NCI-H2171 treated with DMSO at 0.1 percent for 48 hours (cell line): ENCODE data around the gene RPN2.

Experiments used
- DNase-seq: peaks from one replicate; lab custom pipeline; 2025; lab: John Stamatoyannopoulos, UW

Gene RPN2

DNA sequence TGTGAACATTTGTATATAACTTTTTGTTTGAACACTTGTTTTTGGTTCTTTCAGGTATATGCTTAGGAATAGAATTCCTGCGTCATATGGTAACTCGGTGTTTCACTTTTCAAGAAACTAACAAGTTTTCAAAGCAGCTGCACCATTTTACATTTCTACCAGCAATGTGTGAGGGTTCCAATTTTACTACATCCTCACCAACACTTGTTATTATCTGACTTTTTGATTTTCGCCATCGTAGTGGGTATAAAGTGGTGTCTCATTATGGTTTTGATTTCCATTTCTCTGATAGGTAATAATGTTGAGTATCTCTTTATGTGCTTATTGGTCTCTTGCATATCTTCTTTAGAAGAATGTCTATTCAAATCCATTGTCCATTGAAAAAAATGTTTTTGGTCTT lies 39.8 kb downstream of the RPN2 start:
- no peak for DNase-seq

DNA sequence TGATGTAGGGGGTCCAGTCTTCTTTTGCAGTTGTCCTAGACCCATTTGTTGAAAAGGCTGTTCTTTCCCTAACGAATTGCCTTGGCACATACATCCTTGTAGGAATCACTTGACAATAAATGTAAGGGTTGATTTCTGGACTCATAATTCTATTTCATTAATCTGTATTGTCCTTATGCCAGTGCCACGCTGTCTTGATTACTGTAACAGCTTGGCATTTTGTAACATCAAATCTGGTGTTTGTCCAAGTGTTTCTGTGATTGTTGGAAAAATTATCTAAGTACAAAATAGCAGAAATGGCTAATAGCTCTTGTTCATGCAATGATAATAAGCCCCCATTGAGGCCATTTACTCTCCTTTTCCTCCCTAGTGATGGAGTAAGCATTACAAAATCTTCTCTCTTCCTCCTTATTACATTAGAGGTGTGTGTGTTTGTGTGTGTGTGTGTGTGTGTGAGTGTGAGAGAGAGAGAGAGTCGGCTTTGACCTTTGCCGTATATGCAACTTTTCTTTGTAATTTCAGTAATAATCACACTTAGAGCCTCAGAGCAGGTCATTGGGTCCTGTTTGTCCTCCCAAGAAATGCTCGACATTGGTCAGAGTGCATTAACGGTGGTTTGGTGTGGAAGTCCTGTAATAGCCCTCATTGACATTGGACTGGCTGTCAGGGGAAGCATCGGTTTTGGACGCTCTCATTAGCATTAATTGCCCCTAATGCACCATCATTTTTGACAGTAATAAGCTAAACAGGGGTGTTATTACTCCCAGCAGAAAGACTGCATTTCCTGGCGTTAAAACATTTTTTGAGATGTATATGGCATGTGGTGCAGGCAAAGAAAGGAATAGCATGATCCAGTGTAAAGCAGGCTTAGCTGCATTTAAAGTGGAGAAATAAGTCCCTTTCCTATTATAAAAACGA lies 40.9 kb downstream of the RPN2 start:
- no peak for DNase-seq

DNA sequence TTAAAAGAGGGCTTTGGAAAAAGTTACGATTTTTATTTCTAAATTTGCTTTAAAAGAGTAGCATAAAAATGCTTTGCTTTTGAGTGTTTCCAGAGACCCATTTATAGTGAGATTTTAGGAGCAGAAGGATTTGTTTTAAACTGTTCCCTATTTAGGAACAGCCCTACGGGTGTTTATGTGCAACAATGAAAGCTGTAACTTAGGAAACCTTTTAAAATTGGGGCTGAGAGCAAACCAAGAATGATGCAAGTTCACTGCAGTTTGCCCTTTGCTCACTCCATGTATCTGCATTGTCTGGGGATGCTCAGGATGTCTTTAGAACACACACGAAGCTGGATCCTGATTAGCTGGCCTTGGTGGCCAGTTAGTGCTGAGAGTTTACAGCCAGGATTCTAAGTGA lies 41.6 kb downstream of the RPN2 start:
- no peak for DNase-seq

DNA sequence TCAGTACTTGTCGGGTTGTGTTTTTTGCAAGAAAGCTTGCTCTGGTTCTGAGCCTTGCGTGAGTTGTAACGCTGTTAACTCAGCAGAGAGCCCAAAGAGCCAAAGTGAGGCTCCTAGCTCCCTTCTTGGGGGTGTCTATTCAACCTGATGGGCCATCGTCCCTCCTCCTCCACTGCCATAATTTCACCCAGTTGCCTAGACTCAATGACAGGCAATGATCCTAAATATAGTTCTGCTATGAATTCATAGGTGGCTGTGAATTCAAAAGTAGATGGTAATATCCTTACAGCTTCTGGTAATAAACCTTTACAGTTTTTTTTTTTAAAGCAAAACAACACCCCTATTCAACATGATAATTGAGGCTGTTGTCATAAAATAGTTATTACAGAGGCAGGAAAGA lies 43.0 kb downstream of the RPN2 start:
- DNase-seq = no peak

DNA sequence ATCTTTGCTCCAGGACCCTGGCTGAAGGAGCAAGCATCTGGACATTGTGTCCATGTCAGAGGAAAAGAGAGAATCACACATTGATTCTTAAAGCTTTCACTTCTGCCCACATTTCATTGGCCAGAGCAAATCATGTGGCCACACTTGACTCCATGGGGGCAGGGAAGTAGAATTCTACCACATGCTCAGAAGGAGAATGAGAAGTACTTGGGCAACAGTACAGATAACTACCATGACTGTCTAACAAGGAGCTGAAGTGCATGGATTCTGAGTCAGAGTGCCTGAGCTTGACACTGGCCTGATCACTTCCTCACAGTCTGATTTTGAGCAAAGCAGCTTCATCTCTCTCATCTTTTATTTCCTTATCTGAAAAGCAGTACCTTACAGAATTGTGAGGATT lies 43.9 kb downstream of the RPN2 start:
- no peak for DNase-seq

DNA sequence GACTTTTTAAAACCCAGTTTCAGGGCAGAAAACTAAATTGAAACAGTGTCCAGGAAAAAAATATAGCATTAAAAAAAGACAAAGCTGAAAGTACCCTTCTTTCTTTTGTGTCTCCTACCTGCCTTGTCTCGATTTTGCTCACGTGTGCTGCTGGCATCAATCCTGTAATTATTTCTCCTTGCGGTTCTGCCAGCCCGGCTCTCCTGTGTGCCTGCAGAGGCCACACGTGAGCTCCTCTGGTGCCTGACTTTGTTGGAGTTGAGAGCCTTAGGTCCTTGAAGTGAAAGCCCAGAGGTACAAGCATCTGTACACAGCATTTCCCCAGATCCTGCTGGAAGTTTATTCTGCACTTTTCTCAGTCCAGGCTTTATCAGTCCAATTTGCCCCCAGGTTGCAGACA lies 46.0 kb downstream of the RPN2 start:
- no peak for DNase-seq

DNA sequence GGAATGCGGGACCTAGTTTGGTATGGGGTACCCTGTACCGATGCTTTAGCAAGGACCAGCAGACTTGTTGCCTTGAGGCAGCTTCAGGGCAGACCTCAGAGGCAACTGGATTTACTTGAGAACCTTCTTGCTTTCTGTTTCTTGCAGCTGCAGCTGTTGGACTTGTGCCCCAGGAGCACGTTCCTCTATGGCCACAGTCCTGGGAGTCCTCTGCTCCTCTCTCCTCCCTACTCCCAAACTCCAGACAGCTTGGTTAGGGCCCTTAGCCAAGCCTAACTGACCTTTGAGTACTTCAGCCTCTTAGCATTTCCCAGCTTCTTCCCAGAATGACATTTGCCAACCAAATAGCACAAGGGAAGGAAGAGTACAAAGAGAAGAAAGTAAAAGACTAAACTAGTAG lies 47.8 kb downstream of the RPN2 start:
- DNase-seq = no peak

DNA sequence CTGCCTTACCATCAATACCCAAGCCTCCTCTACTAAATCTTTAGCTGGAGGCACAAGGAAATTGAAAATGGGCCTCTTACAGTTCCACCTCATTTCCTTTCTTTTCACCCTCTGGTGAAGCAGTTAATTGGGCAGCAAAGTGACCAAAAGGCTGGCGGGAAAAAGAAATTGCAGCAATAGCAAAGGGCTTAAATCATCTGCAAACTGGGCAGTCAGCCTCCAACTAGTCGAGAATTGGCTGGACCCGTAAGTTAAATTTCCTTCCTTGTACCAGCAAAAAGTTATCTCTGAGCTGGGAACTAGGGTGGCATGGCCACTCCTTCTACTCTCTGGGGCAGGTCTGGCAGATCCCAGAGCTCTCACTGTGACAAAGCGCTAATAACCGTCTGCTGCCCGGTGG lies 49.0 kb downstream of the RPN2 start:
- no peak for DNase-seq

DNA sequence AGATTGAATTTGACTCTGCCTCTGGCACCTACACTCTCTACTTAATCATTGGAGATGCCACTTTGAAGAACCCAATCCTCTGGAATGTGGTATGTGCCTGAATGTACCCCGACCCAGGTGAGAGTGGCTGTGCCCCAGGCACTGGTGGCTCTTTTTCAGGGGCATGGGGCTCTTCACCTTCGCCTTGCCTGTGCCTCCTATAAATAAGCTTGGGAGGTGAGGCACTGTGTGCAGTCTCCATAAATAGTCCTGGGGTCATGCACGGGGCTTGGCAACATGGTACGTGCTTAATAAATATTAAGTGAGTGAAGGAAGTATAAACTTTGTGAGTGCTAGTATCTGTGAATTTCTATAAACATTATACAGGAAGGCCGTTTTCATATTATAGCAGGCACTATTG lies 49.5 kb downstream of the RPN2 start:
- no peak for DNase-seq

DNA sequence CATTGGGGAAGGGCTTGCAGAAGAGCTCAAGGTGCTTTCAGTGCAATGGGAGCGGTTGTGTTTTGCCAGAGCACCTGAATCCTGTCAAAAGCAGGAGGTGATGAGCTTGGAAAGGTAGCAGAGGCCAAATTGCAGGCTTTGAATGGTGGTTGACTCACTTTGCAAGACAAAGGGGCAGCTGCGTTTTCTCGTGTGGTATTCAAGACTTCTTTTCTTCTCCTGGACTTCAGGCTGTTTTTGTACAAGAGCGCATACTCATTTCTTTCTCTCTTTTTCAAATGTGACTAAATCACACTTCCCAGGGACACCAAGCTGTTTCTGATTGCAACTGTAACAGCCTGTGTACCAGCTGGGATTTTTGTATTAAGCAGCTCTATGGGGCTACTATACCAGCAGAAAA lies 50.2 kb downstream of the RPN2 start:
- no peak for DNase-seq

DNA sequence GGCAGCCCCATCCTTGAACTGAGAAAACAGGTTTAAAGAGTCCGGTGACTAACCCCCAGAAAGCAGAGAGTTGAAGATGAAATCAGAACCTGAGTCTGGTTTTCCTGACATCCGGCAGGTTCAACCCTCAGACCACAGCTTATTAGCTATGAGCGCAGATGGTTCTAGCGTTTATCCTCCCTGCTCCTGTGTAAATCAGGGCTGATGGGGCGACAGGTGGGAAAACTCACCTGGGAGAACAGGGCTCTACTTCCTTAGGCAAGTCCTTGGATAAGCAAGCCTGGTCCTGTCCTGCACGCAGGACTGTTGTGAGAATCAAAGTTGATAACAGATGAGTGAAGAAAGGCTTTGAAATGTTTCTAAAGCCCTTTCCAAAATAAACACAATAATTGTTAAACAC lies 51.1 kb downstream of the RPN2 start:
- DNase-seq = peak; percentile 68

DNA sequence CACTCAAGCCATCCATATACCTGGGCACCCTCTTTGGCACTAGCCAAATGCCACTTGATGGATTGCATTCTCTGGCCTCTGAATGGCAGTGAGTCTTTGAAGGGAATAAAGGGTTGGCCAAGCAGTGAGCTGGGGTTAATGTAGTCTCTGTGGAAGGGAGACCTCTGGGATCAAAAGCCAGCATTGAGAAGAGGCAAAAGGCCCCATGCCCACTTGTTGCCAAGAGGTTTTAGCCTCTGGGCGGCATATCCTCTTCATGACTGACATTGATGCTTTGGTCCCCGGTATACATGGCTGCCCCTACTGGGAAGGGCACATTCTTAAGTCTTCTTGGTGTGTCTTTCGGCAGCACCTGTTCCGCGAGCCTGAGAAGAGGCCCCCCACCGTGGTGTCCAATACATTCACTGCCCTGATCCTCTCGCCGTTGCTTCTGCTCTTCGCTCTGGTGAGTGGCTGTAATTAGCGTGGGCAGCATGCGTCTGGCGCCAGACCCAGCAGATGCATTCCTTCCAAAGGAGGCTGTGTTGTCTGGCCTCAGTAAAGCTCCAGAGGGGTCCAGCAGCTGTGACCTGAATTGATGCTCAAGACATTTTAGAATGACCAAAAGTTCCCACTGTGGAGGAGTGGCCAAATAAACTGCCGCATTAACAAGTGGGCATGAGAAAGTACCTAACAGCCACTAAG lies 53.0 kb downstream of the RPN2 start:
- no peak for DNase-seq

DNA sequence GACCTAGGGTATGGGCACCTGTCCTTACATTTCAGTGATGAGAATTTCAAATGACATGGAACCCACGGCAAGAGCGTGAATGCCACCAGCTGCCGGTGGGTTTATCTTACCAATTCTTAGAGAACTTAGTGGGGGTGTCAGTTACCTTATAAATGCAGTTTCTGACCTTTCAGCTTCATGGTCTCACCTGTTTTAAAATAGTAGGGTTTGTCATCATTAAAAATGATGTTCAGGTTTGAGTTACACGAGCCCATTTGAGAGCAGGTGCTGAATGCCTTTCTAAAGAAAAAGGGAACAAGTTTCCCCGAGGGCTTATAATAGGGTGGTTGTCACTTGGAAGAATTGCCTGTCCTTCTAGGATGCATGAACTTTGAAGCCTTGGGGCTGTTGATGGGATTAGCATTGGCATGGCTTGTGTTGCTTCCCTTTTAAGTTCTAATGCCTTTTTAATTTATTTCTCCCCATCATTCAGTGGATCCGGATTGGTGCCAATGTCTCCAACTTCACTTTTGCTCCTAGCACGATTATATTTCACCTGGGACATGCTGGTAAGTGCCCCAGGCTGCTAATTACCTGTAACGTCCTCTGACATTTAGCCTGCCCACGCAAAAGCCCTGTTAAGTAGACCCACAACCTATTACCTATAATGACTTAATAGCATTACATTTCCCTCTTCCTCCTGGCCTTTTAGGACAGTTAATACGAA lies 54.6 kb downstream of the RPN2 start:
- peak; percentile 14 for DNase-seq

DNA sequence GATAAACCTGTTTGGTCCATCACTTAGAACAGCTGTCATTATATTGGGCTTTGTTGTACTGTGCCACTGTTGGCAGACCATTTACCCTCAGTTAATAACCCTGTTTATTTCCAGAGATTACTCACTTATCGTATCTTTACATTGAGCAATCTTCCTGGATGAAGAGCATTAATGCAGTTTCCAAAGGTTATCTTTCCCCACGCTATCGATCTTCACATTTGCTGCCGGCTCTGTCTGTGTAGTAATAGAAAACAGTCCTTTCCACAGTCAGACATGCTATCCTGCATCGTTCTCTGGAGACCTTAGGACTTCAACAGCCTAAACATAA lies 55.1 kb downstream of the RPN2 start:
- DNase-seq = no peak

DNA sequence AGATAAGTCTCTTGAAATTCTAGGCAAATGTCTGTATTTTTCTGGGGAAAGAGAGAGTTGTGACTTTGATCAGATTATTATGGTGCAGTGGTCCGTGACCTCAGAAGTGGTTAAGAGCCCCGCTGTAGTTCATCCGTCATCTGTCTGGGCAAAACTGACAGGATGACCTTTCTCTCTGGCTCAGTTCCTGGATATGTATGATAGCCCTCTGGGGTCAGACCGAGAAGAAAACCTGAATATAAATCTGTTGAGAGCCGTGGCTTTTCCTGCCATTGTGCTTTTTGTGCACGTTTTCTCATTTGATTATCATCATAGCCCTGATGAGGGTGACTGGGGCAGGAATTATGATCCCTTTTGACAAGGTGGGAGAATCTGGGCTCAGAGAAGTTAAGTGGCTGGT lies 55.9 kb downstream of the RPN2 start:
- DNase-seq = no peak

DNA sequence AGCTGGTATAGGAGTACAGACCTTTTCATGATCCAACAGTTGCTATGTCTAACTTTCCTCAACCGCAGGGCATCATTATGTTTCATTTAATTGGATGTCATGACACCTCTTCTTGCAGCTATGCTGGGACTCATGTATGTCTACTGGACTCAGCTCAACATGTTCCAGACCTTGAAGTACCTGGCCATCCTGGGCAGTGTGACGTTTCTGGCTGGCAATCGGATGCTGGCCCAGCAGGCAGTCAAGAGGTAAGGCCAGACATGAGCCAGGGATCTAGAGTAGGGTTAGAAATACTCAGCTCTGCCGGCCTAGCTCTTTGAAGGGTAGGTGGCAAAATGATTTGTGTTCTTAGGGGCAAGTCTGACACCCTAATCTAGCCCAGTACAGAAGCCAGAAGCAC lies 57.3 kb downstream of the RPN2 start:
- no peak for DNase-seq

DNA sequence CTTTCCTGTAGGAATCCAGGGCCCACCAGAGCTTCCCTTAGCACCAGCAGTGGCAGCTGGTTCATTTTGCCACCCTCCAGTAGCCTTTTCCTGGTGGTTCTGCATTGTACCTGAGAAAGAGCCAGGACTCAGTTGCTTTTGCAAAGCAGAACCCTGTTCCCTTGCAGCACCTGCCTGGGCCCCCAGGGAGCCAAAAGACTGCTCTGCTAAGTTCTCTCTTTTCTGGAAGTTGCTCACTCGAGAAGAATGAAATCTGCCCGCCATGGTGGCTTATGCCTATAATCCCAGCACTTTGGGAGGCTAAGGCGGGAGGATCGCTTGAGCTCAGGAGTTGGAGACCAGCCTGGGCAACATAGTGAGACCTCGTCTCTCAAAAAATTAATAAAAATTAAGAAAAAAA lies 58.5 kb downstream of the RPN2 start:
- no peak for DNase-seq

DNA sequence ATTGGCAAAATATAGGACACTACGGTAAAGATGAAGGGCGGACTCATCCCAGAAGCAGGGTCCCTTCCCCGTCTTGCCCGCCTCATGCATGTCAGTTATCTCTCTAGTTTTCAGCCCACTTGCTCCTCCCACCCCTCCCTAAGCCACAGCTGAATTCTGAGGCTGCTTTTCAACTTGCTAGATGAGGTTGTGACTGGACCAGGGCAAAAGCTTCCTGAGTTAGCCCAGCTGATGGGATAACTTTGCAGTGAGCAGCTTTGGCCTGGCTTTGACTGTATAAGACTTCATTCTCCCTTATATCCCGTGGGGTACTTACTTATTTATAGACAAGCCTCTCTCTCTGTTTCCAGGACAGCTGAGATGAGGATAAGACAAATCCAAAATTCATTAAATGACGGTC lies 59.3 kb downstream of the RPN2 start:
- DNase-seq = no peak

DNA sequence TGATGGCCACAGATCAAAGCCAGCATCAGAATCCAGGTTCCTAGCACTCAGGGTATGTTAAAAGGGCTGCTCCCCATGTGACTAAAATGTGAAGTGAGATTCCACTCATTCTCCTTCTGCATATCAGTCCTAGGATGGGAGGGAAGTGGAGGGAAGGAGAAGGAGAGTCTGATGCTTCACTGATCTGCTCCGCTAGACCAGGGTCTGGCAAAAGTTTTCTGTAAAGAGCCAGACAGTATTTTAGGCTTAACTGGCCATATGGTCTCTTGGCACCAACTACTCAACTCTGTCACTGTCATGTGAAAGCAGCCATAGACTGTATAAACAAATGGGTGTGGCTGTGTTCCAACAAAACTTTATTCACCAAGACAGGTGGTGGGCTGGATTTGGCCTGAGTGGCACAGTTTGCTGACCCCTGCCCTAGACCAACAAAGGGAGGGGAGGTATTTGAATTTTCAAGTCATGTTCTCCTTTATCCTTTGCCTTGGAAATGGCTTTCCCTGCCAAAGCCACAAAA lies 59.9 kb downstream of the RPN2 start:
- peak; percentile 42 for DNase-seq

DNA sequence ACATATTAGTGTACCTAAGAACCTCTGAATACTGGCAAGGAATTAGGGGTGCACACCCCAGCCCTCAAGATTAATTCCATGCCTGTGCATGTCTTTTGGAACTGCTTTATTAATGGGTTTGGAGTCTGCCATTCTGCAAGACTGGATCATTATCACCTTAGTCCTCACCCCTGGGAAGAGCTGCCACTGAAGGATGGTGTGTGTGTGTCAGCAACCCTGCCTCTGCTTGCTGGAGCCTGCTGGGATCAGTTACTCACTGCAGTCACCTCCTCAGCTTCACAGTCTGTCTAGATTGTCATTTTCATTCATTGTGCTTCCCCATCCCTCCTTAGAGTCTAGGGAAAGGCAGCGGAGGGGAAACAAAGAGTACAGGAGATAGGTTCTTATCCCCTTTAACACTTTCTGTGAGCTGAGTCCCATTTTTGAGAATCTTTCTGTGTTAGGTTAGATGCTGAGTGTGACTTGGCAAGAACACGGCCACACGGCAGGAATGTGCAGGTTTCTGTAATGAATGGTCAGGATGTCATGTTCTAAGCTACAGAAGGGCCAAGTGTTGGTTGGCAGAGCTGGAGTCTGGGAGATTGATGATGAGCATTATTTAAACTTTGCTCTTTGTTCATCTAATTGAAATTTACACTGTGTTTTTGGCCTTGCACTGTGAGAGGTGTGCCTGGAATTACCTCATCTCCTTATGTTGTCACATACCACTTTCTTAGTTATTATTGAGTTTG lies 61.4 kb downstream of the RPN2 start:
- DNase-seq = no peak

DNA sequence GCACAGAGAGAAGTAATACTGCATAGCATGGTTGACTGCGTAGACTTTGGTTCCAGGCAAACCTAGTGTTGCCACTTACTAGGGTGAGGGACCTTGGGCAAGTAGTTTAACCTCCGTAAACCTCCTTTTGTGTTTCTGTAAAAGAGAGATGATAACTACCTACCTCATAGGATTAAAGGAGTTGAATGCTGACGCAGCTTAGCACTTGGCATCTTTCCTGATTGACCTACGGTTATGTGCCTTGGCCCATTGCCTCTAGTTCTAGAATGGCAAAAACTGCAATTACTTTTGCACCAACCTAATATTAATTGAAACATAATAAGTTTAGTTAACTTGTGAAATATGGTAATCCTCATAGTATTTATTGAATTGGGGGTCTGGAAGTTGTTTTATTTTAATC lies 63.4 kb downstream of the RPN2 start:
- DNase-seq = no peak
